Islet precursor cell (in vitro differentiated cells): ENCODE measurements around the gene DCST2.

Source experiments
- DNase-seq: peaks from one replicate; pipeline ENCODE4 v3.0.0-alpha.2; 2018

The DCST2 gene

DNA sequence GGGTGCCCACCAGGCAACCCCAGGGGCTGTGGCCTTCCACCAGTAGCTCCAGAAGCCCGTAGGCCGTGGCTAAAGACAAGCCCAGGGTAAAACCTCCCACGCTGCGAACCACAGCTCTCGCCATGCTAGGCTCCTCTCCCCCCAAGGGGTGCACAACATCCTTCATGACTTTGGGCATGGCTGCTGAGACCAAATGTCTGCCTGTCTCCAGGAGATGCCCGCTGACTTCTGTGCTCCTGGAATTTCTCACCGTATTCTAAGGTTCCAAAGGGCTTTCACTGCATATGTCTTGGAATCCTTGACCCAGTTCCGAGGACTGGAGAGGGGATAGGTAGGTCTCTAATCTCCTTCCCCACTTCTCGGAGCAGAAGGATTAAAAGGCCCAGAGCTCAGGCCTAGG, at the start of gene DCST2, which contains the start of gene DCST1:
TSS of gene DCST2 (minus strand) at position 258 of the 400 bp plus-strand sequence. CDS start at position 178, 80 bp downstream.
TSS of gene DCST1 (plus strand) at position 301 of the 400 bp plus-strand sequence. CDS start 213 bp downstream, outside the sequence.
- DNase-seq = no peak

DNA sequence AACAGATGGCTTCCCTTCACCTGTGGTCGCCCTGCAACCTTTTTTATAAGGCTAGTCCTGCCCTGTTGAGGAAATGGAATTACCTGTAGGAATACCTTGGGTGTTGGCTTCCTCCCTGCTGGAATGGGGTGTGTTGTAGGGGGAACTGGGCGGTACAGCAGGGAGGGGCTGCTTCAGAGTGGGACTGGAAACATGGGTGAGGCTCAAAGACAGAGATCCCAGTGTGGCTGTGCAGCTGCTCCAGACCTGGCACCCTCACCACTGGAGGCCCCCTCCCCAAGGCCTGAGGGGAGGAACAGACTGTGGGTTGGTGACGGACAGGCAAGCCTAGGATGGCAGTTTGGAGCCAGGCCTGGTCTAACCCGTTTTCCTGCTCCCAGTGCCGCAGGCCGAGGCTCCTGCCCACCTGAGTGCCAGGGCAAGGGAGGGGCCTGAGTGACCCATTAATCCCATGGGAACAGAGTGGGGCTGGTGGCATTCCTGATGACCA, 49.5 kb upstream of the DCST2 start:
- DNase-seq = peak; percentile 52

GRCh38 chr1:155082301-155083051, 48.9 kb upstream of the DCST2 start:
- peak; percentile 63 for DNase-seq

GRCh38 chr1:155081472-155082300, 48.1 kb upstream of the DCST2 start:
- DNase-seq = peak; percentile 67

DNA sequence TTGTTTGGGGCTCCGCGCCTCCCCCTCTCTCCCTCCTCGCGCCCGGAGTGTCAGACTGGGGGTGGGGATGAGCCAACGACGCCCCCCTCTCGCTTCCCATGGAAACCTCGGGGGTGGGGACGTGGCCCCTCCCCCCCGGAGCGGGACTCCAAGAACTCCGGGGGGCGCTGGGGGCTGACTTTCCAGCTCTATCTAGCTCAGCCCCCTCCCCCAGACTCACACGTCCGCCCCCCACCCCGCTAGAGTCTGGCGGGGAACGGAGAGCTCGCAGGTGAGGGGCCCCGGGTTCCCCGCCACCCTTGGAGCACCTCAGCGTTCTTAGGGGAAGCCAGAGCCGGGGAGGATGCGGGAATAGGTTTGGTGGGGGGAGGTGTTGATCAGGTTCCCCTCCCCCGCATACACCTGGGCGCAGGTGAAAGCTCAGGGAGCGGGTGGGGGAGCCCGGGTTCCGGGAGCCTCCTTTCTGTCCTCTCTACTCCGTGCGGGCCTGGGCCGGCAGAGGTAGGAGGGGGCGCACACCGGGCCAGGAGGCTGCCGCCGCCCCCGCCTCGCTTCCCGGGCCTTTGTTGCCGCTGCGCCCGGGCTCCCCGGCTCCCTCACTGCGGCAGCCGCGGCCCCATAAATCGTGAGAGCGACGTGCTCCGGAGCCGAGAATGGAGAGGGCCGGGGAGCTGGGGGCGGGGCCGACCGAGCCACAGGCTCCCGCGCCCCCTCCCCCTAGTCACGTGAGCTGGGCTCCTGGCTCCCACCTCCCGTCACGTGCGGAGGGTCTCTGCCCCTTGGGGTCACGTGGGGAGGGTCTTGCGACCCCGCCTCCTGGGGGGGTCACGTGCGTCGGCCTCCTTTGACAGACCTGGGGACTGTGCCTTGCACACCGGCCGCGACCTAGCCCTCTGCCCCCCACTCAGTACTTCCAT, 47.0 kb upstream of the DCST2 start:
- peak; percentile 75 for DNase-seq

DNA sequence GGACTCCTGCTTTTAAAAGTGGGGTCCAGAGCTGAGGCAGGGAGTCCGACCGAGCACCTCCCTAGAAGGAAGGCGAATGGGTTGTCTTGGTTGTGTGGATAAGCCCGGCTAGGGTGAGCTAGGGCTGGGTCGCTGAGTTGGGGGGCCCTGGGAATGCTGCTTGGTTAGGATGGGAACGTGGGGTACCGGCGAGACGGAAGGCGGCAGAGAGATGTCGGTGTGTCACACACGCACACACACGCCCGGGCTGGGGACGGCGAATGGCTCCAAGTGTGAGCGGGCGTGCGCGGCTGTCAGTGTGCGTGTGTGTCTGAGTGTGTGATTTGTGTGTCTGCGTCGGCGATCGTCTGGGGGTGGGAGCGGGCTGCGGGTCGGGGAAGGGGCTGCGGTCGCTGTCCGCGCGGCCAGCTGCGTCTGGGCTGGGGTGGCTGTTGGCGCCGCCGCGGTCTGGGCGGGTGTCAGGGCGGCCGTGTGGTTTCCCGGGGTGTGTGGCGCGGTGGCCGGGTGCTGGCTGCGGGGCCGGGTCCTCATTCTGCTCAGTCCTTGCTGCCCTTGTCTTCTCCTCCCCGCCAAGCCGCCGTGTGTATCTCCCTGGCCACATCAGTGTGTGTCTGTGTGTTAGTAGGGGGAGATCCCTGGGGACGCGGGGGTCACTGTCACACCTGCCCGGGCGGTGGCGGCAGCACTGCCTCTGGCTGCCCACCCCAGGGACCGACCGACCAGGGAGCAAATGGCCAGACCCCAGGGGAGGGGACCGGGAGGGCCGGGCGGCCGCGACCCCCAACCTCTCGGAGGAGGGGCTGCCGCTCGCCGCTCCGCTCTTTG, 46.1 kb upstream of the DCST2 start:
- peak; percentile 67 for DNase-seq

DNA sequence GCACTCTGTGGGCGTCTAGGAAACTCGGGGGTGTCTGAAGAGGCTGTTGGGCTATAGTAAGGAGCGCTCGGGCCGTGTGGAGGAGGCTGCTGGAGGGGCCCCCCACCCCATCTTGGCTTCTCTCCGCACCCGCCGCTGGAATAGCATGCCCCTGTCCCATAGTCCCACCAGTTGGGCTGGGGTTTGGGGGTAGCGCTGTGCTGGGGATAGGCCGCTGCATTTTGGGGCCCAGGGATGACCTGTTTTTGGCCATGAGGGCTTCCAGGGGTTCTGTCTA, 45.6 kb upstream of the DCST2 start:
- DNase-seq = no peak

DNA sequence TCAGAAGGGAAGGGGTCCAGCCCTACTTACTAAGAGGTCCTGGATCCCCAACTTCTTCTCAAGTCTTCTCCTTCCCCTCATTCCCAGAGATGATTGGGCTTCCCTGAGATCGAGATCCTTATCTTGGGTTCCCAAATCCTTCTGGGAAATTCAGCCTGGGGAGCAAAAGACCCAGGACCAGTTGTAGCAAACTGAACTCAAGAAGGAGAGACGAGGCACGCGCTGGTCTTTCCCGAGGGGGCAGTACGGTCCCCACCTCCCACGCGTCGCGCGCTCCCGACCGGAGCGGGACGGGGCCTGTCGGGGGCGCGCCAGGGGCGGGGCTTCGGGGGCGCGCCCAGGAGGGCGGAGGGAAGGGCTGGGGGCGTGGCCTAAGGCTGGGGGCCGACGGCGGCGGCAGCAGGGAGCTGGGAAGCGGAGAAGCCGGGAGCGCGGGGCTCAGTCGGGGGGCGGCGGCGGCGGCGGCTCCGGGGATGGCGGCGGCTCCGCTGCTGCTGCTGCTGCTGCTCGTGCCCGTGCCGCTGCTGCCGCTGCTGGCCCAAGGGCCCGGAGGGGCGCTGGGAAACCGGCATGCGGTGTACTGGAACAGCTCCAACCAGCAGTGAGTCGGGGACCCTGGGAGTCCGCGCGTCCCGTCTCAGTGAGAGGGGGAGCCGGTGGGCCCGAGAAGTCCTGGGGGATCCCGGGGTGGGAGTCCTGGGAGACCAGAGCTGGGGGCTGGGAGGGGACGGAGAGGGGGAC, 45.1 kb upstream of the DCST2 start, which contains the start of gene EFNA3:
TSS of gene EFNA3 (plus strand) at position 369 of the 741 bp plus-strand sequence. CDS start at position 474, 105 bp downstream.
- DNase-seq = peak; percentile 77

GRCh38 chr1:155077758-155078445, 44.3 kb upstream of the DCST2 start:
- DNase-seq = no peak

DNA sequence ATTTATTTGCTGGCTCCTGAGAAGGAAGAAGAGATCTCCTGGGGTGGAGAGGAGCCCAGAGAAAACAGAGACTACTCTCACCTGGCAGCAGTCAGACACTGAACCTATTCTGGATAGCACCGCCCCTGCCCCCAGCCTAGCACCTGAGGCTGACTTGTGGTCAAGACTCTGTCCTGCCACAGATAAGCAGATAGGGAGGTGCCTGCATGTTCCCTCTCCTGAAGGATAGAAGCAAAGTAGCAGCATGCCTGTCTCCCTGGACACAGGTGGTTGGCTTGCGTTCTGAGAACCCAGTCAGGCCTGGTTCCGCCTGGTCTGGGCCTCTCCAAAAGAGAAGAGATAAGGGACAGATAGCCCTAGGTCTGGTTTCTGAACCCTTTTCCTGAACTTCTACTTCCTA, 43.8 kb upstream of the DCST2 start:
- peak; percentile 83 for DNase-seq

DNA sequence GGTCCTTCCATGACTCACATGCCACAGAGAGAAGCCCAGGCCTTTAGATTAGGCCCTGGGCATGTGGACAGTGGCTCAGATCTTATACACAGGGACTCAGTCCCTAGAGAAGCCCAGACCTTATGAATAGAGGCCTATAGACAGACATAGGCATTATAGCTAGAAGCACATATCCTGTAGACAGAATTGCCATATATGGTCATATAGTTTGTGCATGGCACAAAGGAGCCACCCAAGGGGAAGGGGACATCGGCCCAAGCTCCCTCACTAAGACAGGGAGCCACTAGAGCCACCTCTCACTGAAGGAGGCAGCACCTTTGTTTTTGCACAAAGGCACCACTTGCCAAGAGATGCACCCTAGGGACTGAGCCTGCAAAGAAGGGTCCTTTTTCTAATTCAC, 42.8 kb upstream of the DCST2 start:
- no peak for DNase-seq

DNA sequence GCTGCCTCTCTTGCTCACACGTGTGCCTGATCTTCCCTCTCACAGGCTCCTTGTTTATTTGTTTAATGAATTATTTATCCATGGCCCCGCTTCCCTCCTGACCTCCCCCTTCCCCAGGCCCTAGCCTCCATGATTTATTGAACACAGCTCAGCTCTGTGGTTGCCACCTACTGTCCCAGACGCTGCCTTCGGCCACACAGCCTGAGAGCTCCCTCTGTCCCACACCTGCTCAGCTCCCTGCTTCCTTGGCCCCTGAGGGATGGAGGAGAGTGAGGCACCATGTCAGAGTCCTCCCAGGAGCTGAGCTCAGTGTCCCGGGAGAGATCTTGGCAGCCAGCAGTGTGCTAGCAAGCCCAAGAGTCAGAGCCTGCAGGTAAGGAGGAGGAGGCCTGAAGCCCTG, 42.0 kb upstream of the DCST2 start:
- no peak for DNase-seq

GRCh38 chr1:155073377-155074242, 40.0 kb upstream of the DCST2 start:
- no peak for DNase-seq

- DNase-seq = no peak
Measured at GRCh38 chr1:155072531-155073289, 39.1 kb upstream of the DCST2 start.

GRCh38 chr1:155071701-155072100, 38.1 kb upstream of the DCST2 start:
- DNase-seq = no peak

GRCh38 chr1:155070721-155071569, 37.4 kb upstream of the DCST2 start:
- peak; percentile 94 for DNase-seq

DNA sequence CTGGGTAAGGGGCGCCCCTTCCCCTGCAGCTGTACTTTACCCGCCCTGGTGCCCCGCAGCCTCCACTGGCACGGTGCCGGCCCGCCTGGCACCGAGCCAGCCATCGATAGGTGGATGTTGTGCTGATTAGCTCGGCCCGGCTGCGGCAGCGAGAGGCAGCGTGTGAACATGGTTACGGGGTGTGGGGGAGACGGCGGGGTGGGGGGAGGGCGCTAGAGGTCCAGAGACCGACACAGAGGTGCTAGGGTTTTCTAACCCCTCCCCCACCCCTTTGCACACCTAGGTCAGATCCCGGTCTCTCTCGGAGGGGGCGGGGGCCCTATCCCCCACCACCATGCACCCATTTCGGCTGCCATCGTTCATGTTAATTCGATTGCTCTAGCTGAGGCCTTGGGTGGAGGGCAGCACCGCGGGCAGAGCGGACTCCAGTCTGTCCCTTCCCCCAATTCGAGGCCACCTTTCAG, 36.6 kb upstream of the DCST2 start:
- DNase-seq = no peak
